ENCODE results near the gene PDSS2.

The PDSS2 gene

DNA sequence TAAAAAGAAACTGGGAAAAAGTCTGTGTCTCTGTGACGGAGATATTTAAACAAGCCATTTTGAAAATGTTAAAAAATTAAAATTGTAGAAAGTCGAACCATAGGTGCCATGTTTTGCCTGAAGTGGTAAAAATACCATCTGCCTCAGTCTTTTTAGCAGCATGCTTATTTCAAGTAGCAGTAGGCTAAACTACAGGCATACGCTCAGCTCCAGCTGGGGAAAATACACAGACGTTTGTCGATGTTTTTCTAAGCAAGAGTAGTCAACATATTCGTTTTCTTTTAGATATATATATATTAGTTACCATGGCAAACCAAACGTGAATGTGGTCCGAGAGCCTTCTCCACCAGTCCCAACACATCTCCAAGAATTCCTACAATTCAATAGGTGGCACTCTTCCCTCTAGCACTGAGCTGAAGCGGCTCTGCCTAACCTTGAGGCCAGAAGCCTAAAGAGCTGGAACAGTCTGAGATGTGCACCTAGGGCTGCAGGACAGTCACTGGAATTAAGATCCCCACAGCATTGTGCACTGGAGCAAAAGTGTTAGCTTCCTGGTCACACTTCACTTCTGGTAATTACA, 273.9 kb downstream of the PDSS2 start:
- H3K18ac ChIP-seq (ENCODE audit: low read length), result no peak overlapping the region
- H2BK120ac ChIP-seq (ENCODE audit: insufficient read depth, low read length, poor library complexity), result no peak overlapping the region
- H4K12ac ChIP-seq (ENCODE audit: low read depth, low read length), result no peak overlapping the region
- H2AK5ac ChIP-seq (ENCODE audit: low read length), result no peak overlapping the region
- no peak overlapping the region for H3K23ac ChIP-seq (ENCODE audit: low read length)
- H3K4ac ChIP-seq (ENCODE audit: low read depth, low read length), result no peak overlapping the region
- DNase-seq, result peak; percentile 2 to 53
- no peak overlapping the region for H3K14ac ChIP-seq (ENCODE audit: low read length)
- H3K4me2 ChIP-seq (ENCODE audit: low read length), result no peak overlapping the region
- H3K4me3 ChIP-seq (ENCODE audit: low read depth, low read length), result no peak overlapping the region
- no peaks in the 10 kb centered on the region for H3K79me2 ChIP-seq (ENCODE audit: control insufficient read depth, insufficient read depth, low read length, poor library complexity)
- H3K27me3 ChIP-seq (ENCODE audit: insufficient read depth, low read length), result no peaks in the 10 kb centered on the region
- WGBS (ENCODE audit: extremely low coverage, insufficient coverage, insufficient read length), result no CpG with 5 or more reads among the region's 9 CpGs
- no peak overlapping the region for H3K27ac ChIP-seq (ENCODE audit: low read depth, low read length)
- H2AFZ ChIP-seq (ENCODE audit: insufficient read depth, low read length, poor library complexity), result no peak overlapping the region
- H3K79me1 ChIP-seq (ENCODE audit: low read length), result no peaks in the 10 kb centered on the region
- H3K4me1 ChIP-seq (ENCODE audit: control insufficient read depth in 1 of 2, insufficient read depth in 2 of 2, low read length in 2 of 2), result no peaks in the 10 kb centered on the region
- no peaks in the 10 kb centered on the region for H3K9me3 ChIP-seq (ENCODE audit: insufficient read depth, low read depth, low read length)
- no peak overlapping the region for H3K9ac ChIP-seq (ENCODE audit: low read length)
- no peak overlapping the region for H4K8ac ChIP-seq (ENCODE audit: low read depth, low read length)
- no peak overlapping the region for H2BK12ac ChIP-seq (ENCODE audit: low read length)
- H4K91ac ChIP-seq (ENCODE audit: low read depth, low read length), result no peak overlapping the region
- H2BK5ac ChIP-seq (ENCODE audit: low read depth, low read length, poor library complexity), result no peak overlapping the region
- H3K36me3 ChIP-seq (ENCODE audit: control insufficient read depth in 1 of 2, insufficient read depth in 2 of 2, low read length in 2 of 2), result no peaks in the 10 kb centered on the region

- Histone ChIP-seq H4K12ac (ENCODE audit: low read depth, low read length) (no peak overlapping the region), H3K27ac (ENCODE audit: low read depth, low read length) (no peak overlapping the region), H3K79me1 (ENCODE audit: low read length) (no peaks in the 10 kb centered on the region), H2AFZ (ENCODE audit: insufficient read depth, low read length, poor library complexity) (no peak overlapping the region), H3K4me3 (ENCODE audit: low read depth, low read length) (no peak overlapping the region), H3K4ac (ENCODE audit: low read depth, low read length) (no peak overlapping the region), H3K9ac (ENCODE audit: low read length) (no peak overlapping the region), H2BK5ac (ENCODE audit: low read depth, low read length, poor library complexity) (no peak overlapping the region), H3K18ac (ENCODE audit: low read length) (no peak overlapping the region), H3K79me2 (ENCODE audit: control insufficient read depth, insufficient read depth, low read length, poor library complexity) (no peaks in the 10 kb centered on the region), H3K4me1 (ENCODE audit: control insufficient read depth in 1 of 2, insufficient read depth in 2 of 2, low read length in 2 of 2) (no peaks in the 10 kb centered on the region), H4K91ac (ENCODE audit: low read depth, low read length) (no peak overlapping the region), H4K8ac (ENCODE audit: low read depth, low read length) (no peak overlapping the region), H3K27me3 (ENCODE audit: insufficient read depth, low read length) (no peaks in the 10 kb centered on the region), H3K9me3 (ENCODE audit: insufficient read depth, low read depth, low read length) (no peaks in the 10 kb centered on the region), H3K36me3 (ENCODE audit: control insufficient read depth in 1 of 2, insufficient read depth in 2 of 2, low read length in 2 of 2) (no peaks in the 10 kb centered on the region), H3K23ac (ENCODE audit: low read length) (no peak overlapping the region), H2BK12ac (ENCODE audit: low read length) (no peak overlapping the region), H2BK120ac (ENCODE audit: insufficient read depth, low read length, poor library complexity) (no peak overlapping the region), H2AK5ac (ENCODE audit: low read length) (no peak overlapping the region), H3K14ac (ENCODE audit: low read length) (no peak overlapping the region), H3K4me2 (ENCODE audit: low read length) (no peak overlapping the region)
- no CpG with 5 or more reads among the region's 1 CpG for whole genome bisulfite sequencing (ENCODE audit: extremely low coverage, insufficient coverage, insufficient read length)
- DNase-seq, result no peak
These were observed 274.9 kb downstream of the PDSS2 start for GRCh38 chr6:107184435-107184834.

DNA sequence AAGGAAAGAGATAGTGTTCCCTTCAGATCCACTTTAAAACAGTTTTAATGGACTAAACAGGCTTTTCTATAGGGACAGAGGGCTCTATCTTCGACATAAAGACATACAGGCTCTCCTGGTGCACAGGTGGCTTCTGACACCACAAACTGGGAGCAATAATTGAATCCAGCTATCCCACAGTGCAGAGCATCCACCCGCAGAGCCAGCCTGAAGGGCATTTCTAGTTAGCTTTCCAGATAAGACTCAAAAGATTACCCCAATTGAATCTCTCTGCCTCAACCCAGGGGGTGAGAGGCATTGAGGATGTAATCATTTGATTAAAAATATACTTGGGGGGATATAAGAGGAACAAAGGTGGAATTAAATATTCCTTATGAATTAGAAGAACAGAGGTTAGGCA, 279.3 kb downstream of the PDSS2 start:
- H2AFZ ChIP-seq (ENCODE audit: insufficient read depth, low read length, poor library complexity), result no peak overlapping the region
- H3K79me1 ChIP-seq (ENCODE audit: low read length), result no peaks in the 10 kb centered on the region
- WGBS (ENCODE audit: extremely low coverage, insufficient coverage, insufficient read length), result no CpG with 5 or more reads among the region's 2 CpGs
- no peak overlapping the region for H3K4me3 ChIP-seq (ENCODE audit: low read depth, low read length)
- H3K79me2 ChIP-seq (ENCODE audit: control insufficient read depth, insufficient read depth, low read length, poor library complexity), result no peaks in the 10 kb centered on the region
- H3K14ac ChIP-seq (ENCODE audit: low read length), result no peak overlapping the region
- H3K9me3 ChIP-seq (ENCODE audit: insufficient read depth, low read depth, low read length), result no peaks in the 10 kb centered on the region
- H4K12ac ChIP-seq (ENCODE audit: low read depth, low read length), result no peak overlapping the region
- DNase-seq, result no peak
- H3K27ac ChIP-seq (ENCODE audit: low read depth, low read length), result no peak overlapping the region
- no peak overlapping the region for H3K9ac ChIP-seq (ENCODE audit: low read length)
- no peak overlapping the region for H2BK12ac ChIP-seq (ENCODE audit: low read length)
- H3K4me1 ChIP-seq (ENCODE audit: control insufficient read depth in 1 of 2, insufficient read depth in 2 of 2, low read length in 2 of 2), result no peaks in the 10 kb centered on the region
- H3K36me3 ChIP-seq (ENCODE audit: control insufficient read depth in 1 of 2, insufficient read depth in 2 of 2, low read length in 2 of 2), result no peaks in the 10 kb centered on the region
- H2BK120ac ChIP-seq (ENCODE audit: insufficient read depth, low read length, poor library complexity), result no peak overlapping the region
- no peak overlapping the region for H3K4me2 ChIP-seq (ENCODE audit: low read length)
- no peak overlapping the region for H3K4ac ChIP-seq (ENCODE audit: low read depth, low read length)
- H4K8ac ChIP-seq (ENCODE audit: low read depth, low read length), result no peak overlapping the region
- no peak overlapping the region for H4K91ac ChIP-seq (ENCODE audit: low read depth, low read length)
- H2BK5ac ChIP-seq (ENCODE audit: low read depth, low read length, poor library complexity), result no peak overlapping the region
- no peak overlapping the region for H3K23ac ChIP-seq (ENCODE audit: low read length)
- no peak overlapping the region for H2AK5ac ChIP-seq (ENCODE audit: low read length)
- no peak overlapping the region for H3K18ac ChIP-seq (ENCODE audit: low read length)
- no peaks in the 10 kb centered on the region for H3K27me3 ChIP-seq (ENCODE audit: insufficient read depth, low read length)

GRCh38 chr6:107179004-107179403, 280.4 kb downstream of the PDSS2 start:
- Histone ChIP-seq H3K79me1 (ENCODE audit: low read length) (no peaks in the 10 kb centered on the region), H3K4me2 (ENCODE audit: low read length) (no peak overlapping the region), H3K4me3 (ENCODE audit: low read depth, low read length) (no peak overlapping the region), H2AFZ (ENCODE audit: insufficient read depth, low read length, poor library complexity) (no peak overlapping the region), H3K79me2 (ENCODE audit: control insufficient read depth, insufficient read depth, low read length, poor library complexity) (no peaks in the 10 kb centered on the region), H3K27ac (ENCODE audit: low read depth, low read length) (no peak overlapping the region), H3K36me3 (ENCODE audit: control insufficient read depth in 1 of 2, insufficient read depth in 2 of 2, low read length in 2 of 2) (no peaks in the 10 kb centered on the region), H3K27me3 (ENCODE audit: insufficient read depth, low read length) (no peaks in the 10 kb centered on the region), H3K4me1 (ENCODE audit: control insufficient read depth in 1 of 2, insufficient read depth in 2 of 2, low read length in 2 of 2) (no peaks in the 10 kb centered on the region), H4K91ac (ENCODE audit: low read depth, low read length) (no peak overlapping the region), H4K12ac (ENCODE audit: low read depth, low read length) (no peak overlapping the region), H3K9me3 (ENCODE audit: insufficient read depth, low read depth, low read length) (no peaks in the 10 kb centered on the region), H3K4ac (ENCODE audit: low read depth, low read length) (no peak overlapping the region), H3K18ac (ENCODE audit: low read length) (no peak overlapping the region), H2BK12ac (ENCODE audit: low read length) (no peak overlapping the region), H3K23ac (ENCODE audit: low read length) (no peak overlapping the region), H3K9ac (ENCODE audit: low read length) (no peak overlapping the region), H3K14ac (ENCODE audit: low read length) (no peak overlapping the region), H2BK120ac (ENCODE audit: insufficient read depth, low read length, poor library complexity) (no peak overlapping the region), H2BK5ac (ENCODE audit: low read depth, low read length, poor library complexity) (no peak overlapping the region), H2AK5ac (ENCODE audit: low read length) (no peak overlapping the region), H4K8ac (ENCODE audit: low read depth, low read length) (no peak overlapping the region)
- no CpG with 5 or more reads among the region's 5 CpGs for WGBS (ENCODE audit: extremely low coverage, insufficient coverage, insufficient read length)
- DNase-seq, result no peak
